Naive thymus-derived CD8-positive, alpha-beta T cell (primary cell): ENCODE results near the gene ZNF414. TPM values are rescaled to one million over a fixed set of nuclear protein-coding genes. Genes with fewer than 3 reads are reported as not detected.

Experiments
- ATAC-seq, 2 donors: fragments of 150-1000 bp; cut with Tn5 transposase in 1 of 2; sonication (Bioruptor Pico), chemical (Tn5 transposase) in 1 of 2; 1 replicate in 1 of 2; 2 replicates in 1 of 2; pipeline ENCODE4 v1.10.0; 2021; ENCODE audit warnings: mild to moderate bottlenecking in 2 of 2, moderate library complexity in 2 of 2
- POLR2A ChIA-PET: fragments of 350-600 bp; sonication (Branson Sonifier 250); formaldehyde crosslinking; loops from one replicate; lab custom pipeline; 2021; ENCODE audit warnings: antibody characterized with exemption; lab: Charles Lee
- DNase-seq, 10 donors: peaks; one replicate each; pipeline versions ENCODE4 v3.0.0 to v3.0.0-alpha.2; 2020 to 2022
- H3K27ac Mint-ChIP-seq, 10 donors: one replicate each; pipeline ENCODE4 v1.8.0; 2020 to 2022; ENCODE audit warnings: mild to moderate bottlenecking in 10 of 10, mixed read lengths in 10 of 10, moderate library complexity in 4 of 10, inconsistent platforms in 1 of 10
- H3K27me3 Mint-ChIP-seq, 5 donors: one replicate each; pipeline ENCODE4 v1.8.0; 2021 to 2022; ENCODE audit warnings: mixed read lengths in 5 of 5
- H3K36me3 Mint-ChIP-seq, 3 donors: one replicate each; pipeline ENCODE4 v1.8.0; 2020 to 2022; ENCODE audit warnings: mixed read lengths in 3 of 3, mild to moderate bottlenecking in 2 of 3, inconsistent platforms in 1 of 3
- H3K4me1 Mint-ChIP-seq, 4 donors: one replicate each; pipeline ENCODE4 v1.8.0; 2021 to 2022; ENCODE audit warnings: mixed read lengths in 4 of 4
- H3K4me3 Mint-ChIP-seq, 10 donors: one replicate each; pipeline ENCODE4 v1.8.0; 2020 to 2022; ENCODE audit warnings: mild to moderate bottlenecking in 10 of 10, mixed read lengths in 10 of 10, moderate library complexity in 6 of 10, inconsistent platforms in 1 of 10
- H3K9me3 Mint-ChIP-seq, 9 donors: one replicate each; pipeline ENCODE4 v1.8.0; 2020 to 2022; ENCODE audit warnings: mixed read lengths in 9 of 9, mild to moderate bottlenecking in 3 of 9, inconsistent platforms in 1 of 9, moderate library complexity in 1 of 9
- polyA plus RNA-seq, 3 donors: library from polyadenylated mRNA; unstranded; fragments of 300-500 nt; fragmentation: Illumina TruSeq; gene quantifications; one replicate each; pipeline ENCODE4 v1.2.3, GENCODE V29; 2021
- total RNA-seq, 8 experiments: library from RNA in 2 of 8; stranded (reverse) in 2 of 8; gene quantifications; one replicate each; pipeline ENCODE4 v1.2.3 and lab custom pipeline; 2021 to 2026

Gene ZNF414
- total and polyA plus RNA-seq, 5 experiments from 2014 or later: 15.2 to 73.1 (median 34.2) TPM

DNA sequence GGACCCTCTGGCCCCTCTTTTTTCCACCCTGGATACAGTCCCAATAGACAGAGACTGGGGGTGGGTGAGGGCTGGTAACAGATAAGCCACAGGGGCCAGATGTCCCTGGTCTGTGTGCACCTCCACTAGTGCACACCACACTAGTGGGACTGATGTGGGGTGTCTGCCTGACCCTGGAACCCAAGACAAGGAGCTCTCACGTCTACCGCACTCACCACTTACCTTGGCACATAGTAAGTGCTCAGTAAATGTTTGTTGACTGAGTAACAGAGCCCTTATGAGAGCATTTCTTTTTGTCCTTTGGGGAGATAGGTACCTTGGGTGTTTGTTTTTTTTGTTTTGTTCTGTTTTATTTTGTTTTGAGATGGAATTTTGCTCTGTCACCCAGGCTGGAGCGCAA is 23.1 kb upstream of the ZNF414 start:
- Mint-ChIP-seq H3K4me1 (peaks cover 0 to 3% (median under 1%) of the 10 kb centered on the region in 4 donors), H3K4me3 (no peak overlapping the region), H3K27ac (peak overlapping the region in 2 of 10 donors; percentile 23 to 63), H3K27me3 (no peaks in the 10 kb centered on the region), H3K9me3 (no peaks in the 10 kb centered on the region), H3K36me3 (peaks cover 0 to 10% (median 3%) of the 10 kb centered on the region in 3 donors)
- ATAC-seq (no peak), DNase-seq (no peak)
- POLR2A ChIA-PET: interaction anchor here (1.0 to 1.2 kb wide), 3 partner anchors 19 to 32 kb away, joined by 3 to 5 read pairs (median 4); partner anchors contain the start of gene ZNF414

DNA sequence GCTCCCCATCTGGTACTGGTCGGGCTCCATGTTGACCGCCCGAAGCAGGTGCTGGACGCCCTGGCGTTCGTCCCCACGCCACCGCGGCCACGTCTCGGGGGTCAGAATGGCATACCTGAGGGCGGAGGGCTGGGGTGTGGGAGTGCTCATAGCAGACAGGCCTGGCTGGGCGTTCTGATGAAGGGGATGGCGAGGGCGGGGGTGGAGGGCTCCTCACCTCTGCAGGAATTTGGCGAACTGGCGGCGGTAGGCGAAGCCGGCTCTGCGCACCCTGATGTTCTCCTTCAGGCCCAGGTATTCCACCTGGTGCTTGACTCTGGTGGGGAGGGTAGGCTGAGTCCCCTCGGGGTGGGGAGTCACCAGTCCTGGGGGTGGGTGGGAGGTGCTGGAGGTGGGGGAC is 22.3 kb upstream of the ZNF414 start:
- no peaks in the 10 kb centered on the region for H3K27me3 Mint-ChIP-seq
- peaks cover 0 to 12% (median 3%) of the 10 kb centered on the region in 3 donors for H3K36me3 Mint-ChIP-seq
- POLR2A ChIA-PET: no interaction called here
- peak overlapping the region in 3 of 10 donors; percentile 2 to 82 (median 16) for H3K27ac Mint-ChIP-seq
- DNase-seq (no peak), ATAC-seq (no peak)
- H3K4me3 Mint-ChIP-seq: no peak overlapping the region
- no peaks in the 10 kb centered on the region for H3K9me3 Mint-ChIP-seq
- H3K4me1 Mint-ChIP-seq: peaks cover 0 to 3% (median under 1%) of the 10 kb centered on the region in 4 donors

DNA sequence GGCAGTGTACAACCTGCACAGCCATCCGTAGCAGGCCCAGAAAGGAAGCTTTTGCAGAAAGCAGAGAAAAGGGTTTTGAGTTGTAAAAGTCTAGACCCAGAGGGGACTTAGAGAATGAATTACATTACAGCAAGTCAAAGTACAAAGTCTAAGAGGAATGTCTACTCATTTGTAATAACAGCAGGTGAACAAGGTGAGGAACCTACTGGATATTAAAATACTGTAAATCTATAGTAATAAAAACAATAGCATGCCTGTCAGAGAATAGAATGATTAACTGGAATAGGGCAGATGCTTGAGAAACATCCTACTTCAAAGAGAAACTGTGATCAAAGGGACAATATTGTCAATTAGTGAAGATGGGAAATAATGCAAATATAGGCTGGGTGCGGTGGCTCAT is 18.3 kb upstream of the ZNF414 start:
- Mint-ChIP-seq H3K4me3 (no peak overlapping the region), H3K9me3 (no peaks in the 10 kb centered on the region), H3K27ac (peak overlapping the region in 1 of 10 donors; percentile 74), H3K36me3 (peaks cover 0 to 18% (median 14%) of the 10 kb centered on the region in 3 donors), H3K4me1 (peaks cover 5 to 18% (median 8%) of the 10 kb centered on the region in 4 donors), H3K27me3 (no peaks in the 10 kb centered on the region)
- POLR2A ChIA-PET: interaction anchor here (12.3 kb wide), 1 partner anchor 16 kb away, joined by 104 read pairs; the partner anchor contains the start of gene ZNF414
- ATAC-seq (no peak), DNase-seq (no peak)

DNA sequence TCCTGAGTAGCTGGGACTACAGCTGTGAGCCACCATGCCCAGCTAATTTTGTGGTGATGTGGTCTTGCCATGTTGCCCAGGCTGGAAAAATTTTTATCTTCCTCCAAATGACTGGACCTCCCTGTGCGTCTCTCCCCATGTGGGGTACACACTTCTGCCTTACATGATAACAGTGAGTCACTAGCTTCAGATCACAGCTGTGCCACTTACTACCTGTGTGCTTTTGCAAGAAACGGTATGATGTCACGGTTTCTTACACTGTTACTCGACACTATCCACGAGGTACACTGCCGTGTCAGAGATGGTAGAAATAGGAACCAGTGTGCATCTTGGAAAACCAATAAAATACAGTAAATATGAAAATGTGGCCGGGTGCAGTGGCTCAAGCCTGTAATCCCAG is 17.5 kb upstream of the ZNF414 start:
- Mint-ChIP-seq H3K27ac (peak overlapping the region in 2 of 10 donors; percentile 37 to 63), H3K4me3 (no peak overlapping the region), H3K9me3 (no peaks in the 10 kb centered on the region), H3K36me3 (peaks cover 0 to 22% (median 19%) of the 10 kb centered on the region in 3 donors), H3K27me3 (no peaks in the 10 kb centered on the region), H3K4me1 (peaks cover 5 to 18% (median 12%) of the 10 kb centered on the region in 4 donors)
- ATAC-seq (no peak), DNase-seq (no peak)
- POLR2A ChIA-PET: interaction anchor here (12.3 kb wide), 1 partner anchor 15 kb away, joined by 104 read pairs; the partner anchor contains the start of gene ZNF414

GRCh38 chr19:8530061-8530679 is 16.2 kb upstream of the ZNF414 start:
- Mint-ChIP-seq H3K4me3 (no peak overlapping the region), H3K36me3 (peaks cover 0 to 18% (median 17%) of the 10 kb centered on the region in 3 donors), H3K4me1 (peaks cover 5 to 18% (median 11%) of the 10 kb centered on the region in 4 donors), H3K27me3 (no peaks in the 10 kb centered on the region), H3K9me3 (no peaks in the 10 kb centered on the region), H3K27ac (no peak overlapping the region)
- no peak for DNase-seq
- POLR2A ChIA-PET: interaction anchor here (0.6 to 12.3 kb wide), 2 partner anchors 14 to 75 kb away, joined by 9 to 104 read pairs; partner anchors contain the start of gene ZNF414
- ATAC-seq: no peak

- Mint-ChIP-seq H3K36me3 (peaks cover 0 to 20% (median 20%) of the 10 kb centered on the region in 3 donors), H3K27ac (peak overlapping the region in 4 of 10 donors; percentile 25 to 85 (median 57)), H3K4me1 (peaks cover 5 to 22% (median 13%) of the 10 kb centered on the region in 4 donors), H3K4me3 (no peak overlapping the region), H3K9me3 (no peaks in the 10 kb centered on the region), H3K27me3 (no peaks in the 10 kb centered on the region)
- POLR2A ChIA-PET: interaction anchor here (12.3 kb wide), 1 partner anchor 13 kb away, joined by 104 read pairs; the partner anchor contains the start of gene ZNF414
- ATAC-seq (no peak), DNase-seq (no peak)
These were observed 15.5 kb upstream of the ZNF414 start for GRCh38 chr19:8529369-8530006.

DNA sequence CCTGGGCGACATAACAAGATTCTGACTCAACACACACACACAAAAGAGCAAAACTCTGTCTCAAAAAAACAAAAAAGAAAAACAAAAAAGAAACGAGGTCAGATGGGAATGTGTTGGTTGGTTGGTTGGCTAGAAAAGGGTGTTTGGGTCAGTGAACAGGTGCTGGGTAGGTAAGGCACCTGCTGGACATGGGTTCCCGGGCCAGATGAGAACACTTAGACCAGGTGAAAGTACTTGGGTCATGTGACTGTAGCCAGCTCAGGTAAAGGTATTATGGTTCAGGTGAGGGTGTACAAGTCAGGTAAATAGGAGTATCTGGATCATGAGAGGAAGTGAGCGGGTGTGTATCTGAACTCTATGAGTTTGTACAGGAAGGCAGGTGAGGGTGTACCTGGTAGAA is 14.5 kb upstream of the ZNF414 start:
- no peaks in the 10 kb centered on the region for H3K27me3 Mint-ChIP-seq
- peaks cover 0 to 21% (median 20%) of the 10 kb centered on the region in 3 donors for H3K36me3 Mint-ChIP-seq
- H3K27ac Mint-ChIP-seq: peak overlapping the region in 9 of 10 donors; percentile 20 to 73 (median 50)

GRCh38 chr19:8526345-8527091 is 12.6 kb upstream of the ZNF414 start:
- Mint-ChIP-seq H3K4me1 (peaks cover 5 to 24% (median 13%) of the 10 kb centered on the region in 4 donors), H3K27ac (peak overlapping the region in 6 of 10 donors; percentile 28 to 88 (median 74)), H3K27me3 (no peaks in the 10 kb centered on the region), H3K9me3 (no peaks in the 10 kb centered on the region), H3K4me3 (peak overlapping the region in 1 of 10 donors; percentile 57), H3K36me3 (peaks cover 0 to 20% (median 17%) of the 10 kb centered on the region in 3 donors)
- ATAC-seq (peak in 1 of 2 donors; percentile 30), DNase-seq (no peak)
- POLR2A ChIA-PET: interaction anchor here (1.0 to 12.3 kb wide), 3 partner anchors 11 to 44 kb away, joined by 3 to 104 read pairs (median 11); partner anchors contain the start of gene ZNF414

More for the DNA sequence above, 14.5 kb upstream of the ZNF414 start:
- Mint-ChIP-seq H3K4me1 (peaks cover 5 to 24% (median 13%) of the 10 kb centered on the region in 4 donors), H3K9me3 (no peaks in the 10 kb centered on the region), H3K4me3 (no peak overlapping the region)
- no peak for ATAC-seq
- POLR2A ChIA-PET: interaction anchor here (1.0 to 12.3 kb wide), 2 partner anchors 12 to 38 kb away, joined by 8 to 104 read pairs; partner anchors contain the start of gene ZNF414
- DNase-seq: no peak

DNA sequence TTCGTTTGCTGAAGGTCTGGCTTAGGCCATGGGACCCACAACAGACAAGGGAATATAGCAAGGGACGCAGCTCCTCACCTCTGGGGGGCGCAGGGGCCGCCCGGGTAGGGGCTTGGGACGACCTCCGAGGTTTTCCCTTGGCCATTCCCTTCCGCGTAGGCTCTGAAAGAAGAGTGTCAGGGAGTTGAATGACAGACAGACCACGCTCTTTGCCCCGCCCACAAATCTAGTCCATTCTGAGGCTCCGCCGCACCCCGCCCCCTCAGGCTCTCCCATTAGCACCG is 11.4 kb upstream of the ZNF414 start:
- no peak overlapping the region for H3K27ac Mint-ChIP-seq
- no peak overlapping the region for H3K4me3 Mint-ChIP-seq
- POLR2A ChIA-PET: interaction anchor here (0.7 to 12.3 kb wide), 5 partner anchors 9 to 134 kb away, joined by 3 to 104 read pairs (median 8); partner anchors contain the start of gene ZNF414
- H3K36me3 Mint-ChIP-seq: peaks cover 0 to 20% (median 15%) of the 10 kb centered on the region in 3 donors
- DNase-seq (no peak), ATAC-seq (no peak)
- H3K27me3 Mint-ChIP-seq: no peaks in the 10 kb centered on the region
- peaks cover 8 to 24% (median 17%) of the 10 kb centered on the region in 4 donors for H3K4me1 Mint-ChIP-seq
- H3K9me3 Mint-ChIP-seq: no peaks in the 10 kb centered on the region

- peak overlapping the region in 4 of 10 donors; percentile 9 to 98 (median 44) for H3K4me3 Mint-ChIP-seq
- peak overlapping the region; percentile 66 to 99 (median 88) for H3K27ac Mint-ChIP-seq
- H3K4me1 Mint-ChIP-seq: peaks cover 22 to 57% (median 47%) of the 10 kb centered on the region in 4 donors
- no peaks in the 10 kb centered on the region for H3K27me3 Mint-ChIP-seq
- POLR2A ChIA-PET: interaction anchor here (0.6 to 19.3 kb wide), 7 partner anchors 9 to 97 kb away, joined by 3 to 802 read pairs (median 5); partner anchors contain the start of gene MYO1F
- ATAC-seq (no peak), DNase-seq (no peak)
- no peaks in the 10 kb centered on the region for H3K9me3 Mint-ChIP-seq
- H3K36me3 Mint-ChIP-seq: no peaks in the 10 kb centered on the region
These were observed 5.4 kb upstream of the ZNF414 start for GRCh38 chr19:8519388-8519787.

DNA sequence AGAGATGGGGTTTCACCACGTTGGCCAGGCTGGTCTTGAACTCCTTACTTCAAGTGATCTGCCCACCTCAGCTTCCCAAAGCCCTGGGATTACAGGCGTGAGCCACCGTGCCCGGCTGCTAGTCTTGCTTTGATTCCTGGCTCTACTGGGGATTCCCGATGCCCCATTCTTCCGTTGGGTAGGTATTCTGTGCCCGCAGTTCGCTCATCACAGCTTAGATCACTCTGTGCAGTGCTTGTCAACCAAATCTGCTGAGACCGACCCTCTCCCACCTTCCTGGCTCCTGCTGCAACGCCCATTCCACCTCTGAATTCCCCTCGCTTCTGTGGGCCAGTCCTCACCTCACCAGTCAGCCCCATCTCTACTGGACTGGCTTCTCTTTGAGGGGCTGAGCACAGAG is 4.6 kb upstream of the ZNF414 start:
- no peaks in the 10 kb centered on the region for H3K36me3 Mint-ChIP-seq
- H3K4me3 Mint-ChIP-seq: peak overlapping the region in 8 of 10 donors; percentile 48 to 98 (median 73)
- H3K4me1 Mint-ChIP-seq: peaks cover 24 to 63% (median 55%) of the 10 kb centered on the region in 4 donors
- DNase-seq (no peak), ATAC-seq (no peak)
- POLR2A ChIA-PET: interaction anchor here (0.6 to 19.3 kb wide), 12 partner anchors 10 to 1342 kb away, joined by 3 to 802 read pairs (median 4); partner anchors contain the start of gene MYO1F
- peak overlapping the region; percentile 94 to 99 (median 98) for H3K27ac Mint-ChIP-seq
- no peaks in the 10 kb centered on the region for H3K27me3 Mint-ChIP-seq
- no peaks in the 10 kb centered on the region for H3K9me3 Mint-ChIP-seq
